K562 (cell line): ENCODE results near the gene RAB7A. TPM values are rescaled to one million over a fixed set of nuclear protein-coding genes. Genes with fewer than 3 reads are reported as not detected.

ENCODE experiments used
- ATAC-seq: fragments of 200-7000 bp; cut with Tn5 transposase; 3 replicates; pipeline ENCODE4 v1.9.1; 2020; ENCODE audit warnings: moderate library complexity
- BruUV-seq: library from RNA; stranded (reverse); fragments of 400-500 nt; replicated peaks from 2 replicates; lab custom pipeline; 2021; lab: Mats Ljungman, UMichigan
- CTCF ChIA-PET: fragments of 300-600 bp; formaldehyde crosslinking; extraction: SDS; loops from one replicate; lab custom pipeline; 2021; ENCODE audit warnings: low intra/inter-chr PET ratio; lab: Yijun Ruan, JAX
- POLR2A ChIA-PET: fragments of 300-600, 350-650 bp; sonication (Branson Sonifier 250); formaldehyde crosslinking; extraction: SDS; loops from one replicate; lab custom pipeline; 2021; ENCODE audit warnings: antibody characterized with exemption, inconsistent platforms; lab: Yijun Ruan, JAX
- DNase-seq, 4 experiments: peaks; one replicate each; pipeline versions ENCODE4 v3.0.0 to v3.0.0-alpha.2; 2011 to 2018; ENCODE audit warnings: low spot score in 3 of 4, mixed read lengths in 3 of 4; ENCODE audit errors: extremely low read depth in 1 of 4
- FAIRE-seq: peaks from 2 replicates; lab custom pipeline; 2011; peaks lifted over from hg19 to GRCh38; lab: Jason Lieb, UNC
- H2AFZ ChIP-seq: 2 replicates; pipeline ENCODE4 v1.6.0; 2011; ENCODE audit warnings: low read depth, low read length, control low read depth, inconsistent platforms
- H3K27ac ChIP-seq: fragments of 200-600 bp; 3 replicates; pipeline ENCODE4 v1.8.0; 2011; ENCODE audit warnings: low read depth, mild to moderate bottlenecking, control low read depth, inconsistent platforms, low read length, moderate library complexity, mixed read lengths; ENCODE audit errors: extremely low read depth
- H3K27me3 ChIP-seq, 2 experiments: fragments of 300-600 bp in 1 of 2; 2 replicates in 1 of 2; 3 replicates in 1 of 2; pipeline versions ENCODE4 v1.6.0 to v1.8.0; 2011; ENCODE audit warnings: inconsistent platforms in 2 of 2, low read length in 2 of 2, mild to moderate bottlenecking in 1 of 2, mixed read lengths in 1 of 2, moderate library complexity in 1 of 2; ENCODE audit not compliant: control insufficient read depth in 2 of 2, insufficient read depth in 2 of 2
- H3K36me3 ChIP-seq: fragments of 300-600 bp; 3 replicates; pipeline ENCODE4 v1.8.0; 2011; ENCODE audit warnings: mild to moderate bottlenecking, low read length, inconsistent platforms; ENCODE audit not compliant: control insufficient read depth, insufficient read depth
- H3K4me1 ChIP-seq, 2 experiments: fragments of 200-600 bp in 1 of 2; replicated peaks in 1 of 2; 2 replicates in 1 of 2; 3 replicates in 1 of 2; pipeline versions ENCODE4 v1.5.1 to v1.8.0; 2011; ENCODE audit warnings: inconsistent platforms in 2 of 2, low read length in 2 of 2, mild to moderate bottlenecking in 1 of 2, mixed read lengths in 1 of 2, moderate library complexity in 1 of 2; ENCODE audit not compliant: control insufficient read depth in 2 of 2, insufficient read depth in 2 of 2
- H3K4me2 ChIP-seq: 2 replicates; pipeline ENCODE4 v1.6.1; 2011; ENCODE audit warnings: low read length, control low read depth, inconsistent platforms, mixed read lengths; ENCODE audit not compliant: insufficient read depth
- H3K4me3 ChIP-seq: fragments of 200-600 bp; sonication (generic), shearing (Covaris generic); 2 replicates; pipeline ENCODE4 v1.5.1; 2016; ENCODE audit warnings: control low read depth, inconsistent platforms
- H3K79me2 ChIP-seq: fragments of 200-600 bp; 3 replicates; pipeline ENCODE4 v1.8.0; 2011; ENCODE audit warnings: low read length, inconsistent platforms; ENCODE audit not compliant: control insufficient read depth, insufficient read depth
- H3K9ac ChIP-seq, 2 experiments: 2 replicates each; pipeline versions ENCODE4 v1.6.0 to v1.6.1; 2011; ENCODE audit warnings: low read depth in 2 of 2, low read length in 2 of 2, control low read depth in 1 of 2, inconsistent platforms in 1 of 2, mild to moderate bottlenecking in 1 of 2, mixed read lengths in 1 of 2; ENCODE audit not compliant: insufficient read depth in 1 of 2
- H3K9me1 ChIP-seq: one replicate; pipeline ENCODE4 v1.6.0; 2011; ENCODE audit warnings: inconsistent platforms, mild to moderate bottlenecking, low read length, moderate library complexity; ENCODE audit not compliant: control insufficient read depth, insufficient read depth
- H3K9me3 ChIP-seq: replicated peaks from 2 replicates; pipeline ENCODE4 v1.5.1; 2011; ENCODE audit warnings: low read depth, low read length, inconsistent platforms; ENCODE audit not compliant: control insufficient read depth, insufficient read depth
- H4K20me1 ChIP-seq: replicated peaks from 2 replicates; pipeline ENCODE4 v1.6.1; 2011; ENCODE audit warnings: low read length, inconsistent platforms, mixed read lengths; ENCODE audit not compliant: control insufficient read depth, insufficient read depth
- CREB1 ChIP-seq, 2 experiments: sonication (generic) in 1 of 2; formaldehyde crosslinking in 1 of 2; IDR thresholded peaks; 2 replicates each; pipeline versions ENCODE4 v1.6.1 to v1.8.0; 2012 to 2022; ENCODE audit warnings: inconsistent platforms in 1 of 2, mild to moderate bottlenecking in 1 of 2, missing genetic modification reagents in 1 of 2, moderate library complexity in 1 of 2
- DPF2 ChIP-seq: fragments of 450-650 bp; IDR thresholded peaks from 2 replicates; pipeline ENCODE4 v1.6.1; 2016
- FOXJ2 ChIP-seq: fragments of 200-800 bp; sonication (Bioruptor generic); IDR thresholded peaks from 2 replicates; pipeline ENCODE4 v1.6.1; 2016; ENCODE audit warnings: missing genetic modification characterization, missing compliant biosample characterization
- HDGF ChIP-seq: fragments of 450-650 bp; IDR thresholded peaks from 2 replicates; pipeline ENCODE4 v1.6.1; 2016
- NR1H2 ChIP-seq: sonication (generic); formaldehyde crosslinking; IDR thresholded peaks from 2 replicates; pipeline ENCODE4 v1.4.0; 2020; ENCODE audit warnings: mild to moderate bottlenecking, missing genetic modification reagents
- PTRF ChIP-seq: fragments of 450-650 bp; IDR thresholded peaks from 2 replicates; pipeline ENCODE4 v1.6.1; 2016; ENCODE audit warnings: mild to moderate bottlenecking, missing genetic modification characterization, missing compliant biosample characterization
- PTTG1 ChIP-seq: fragments of 450-650 bp; IDR thresholded peaks from 2 replicates; pipeline ENCODE4 v1.6.1; 2016; ENCODE audit warnings: low read depth, mild to moderate bottlenecking, missing genetic modification characterization, missing compliant biosample characterization
- SPI1 ChIP-seq: IDR thresholded peaks from 2 replicates; pipeline ENCODE4 v1.6.1; 2011; ENCODE audit warnings: low read depth, low read length, control low read depth, borderline replicate concordance
- SREBF1 ChIP-seq: fragments of 150-350 bp; IDR thresholded peaks from 2 replicates; pipeline ENCODE4 v1.6.1; 2014; ENCODE audit warnings: antibody characterized with exemption, low read depth, low read length, borderline replicate concordance
- STAT5A ChIP-seq: IDR thresholded peaks from 2 replicates; pipeline ENCODE4 v1.6.1; 2012; ENCODE audit warnings: low read length, inconsistent platforms, borderline replicate concordance
- TRIM24 ChIP-seq, 2 experiments: fragments of 450-650 bp; IDR thresholded peaks; 2 replicates each; pipeline ENCODE4 v1.6.1; 2016
- ZBTB8A ChIP-seq: fragments of 450-650 bp; IDR thresholded peaks from 2 replicates; pipeline ENCODE4 v1.6.1; 2018; ENCODE audit warnings: mild to moderate bottlenecking, moderate library complexity; ENCODE audit not compliant: partially characterized antibody
- ZKSCAN8 ChIP-seq: fragments of 200-800 bp; sonication (Bioruptor generic); IDR thresholded peaks from 2 replicates; pipeline ENCODE4 v1.6.1; 2016; ENCODE audit warnings: missing genetic modification characterization, missing compliant biosample characterization
- ZNF583 ChIP-seq: fragments of 250-450 bp; sonication (Bioruptor Pico); IDR thresholded peaks from 2 replicates; pipeline ENCODE4 v1.4.0; 2020
- ZNF707 ChIP-seq: fragments of 250-450 bp; sonication (Bioruptor Pico); conservative IDR thresholded peaks from 2 replicates; pipeline ENCODE4 v1.8.0; 2022; ENCODE audit warnings: inconsistent platforms, mild to moderate bottlenecking, moderate library complexity
- WGBS: fragments of 100-300 bp; shearing (Covaris generic); methylation state at CpG from one replicate; pipeline ENCODE4 v1.1.6; 2016; ENCODE audit warnings: low coverage, mixed read lengths; ENCODE audit not compliant: insufficient coverage; ENCODE audit errors: missing lambda C conversion rate; 5-methylcytosine and 5-hydroxymethylcytosine counted together
- in situ Hi-C: fragments of 300-500 bp; cut with MboI; formaldehyde crosslinking; loops from 4 replicates; pipeline ENCODE4 v1.15.0; 2018; ENCODE audit warnings: inconsistent platforms, mixed read lengths
- intact Hi-C: fragments of 100-400 bp; cut with micrococcal nuclease; formaldehyde crosslinking; loops from 2 replicates; pipeline ENCODE4 v1.14.2; 2022
- polyA plus RNA-seq, 8 experiments: library from polyadenylated mRNA; depleted of rRNA in 4 of 8; stranded (reverse) in 5 of 8; unstranded in 3 of 8; fragments of >200 nt; fragmentation: Nextera tagmentation in 2 of 8; fragmentation: Illumina TruSeq in 1 of 8; extraction: Ambion mirVana in 2 of 8; extraction: Trizol in 1 of 8; gene quantifications; 2 replicates each; pipeline versions ENCODE4 v1.2.1 to v1.2.3, GENCODE V29; 2011 to 2014; ENCODE audit warnings: inconsistent platforms in 1 of 8, missing spikeins in 1 of 8
- total RNA-seq, 7 experiments: library from RNA; depleted of rRNA in 6 of 7; stranded (reverse); fragments of >200 nt in 6 of 7; fragmentation: Illumina TruSeq in 2 of 7; extraction: Trizol in 2 of 7; gene quantifications; 2 replicates each; pipeline versions ENCODE4 v1.2.1 to v1.2.3, GENCODE V29; 2011 to 2021; ENCODE audit warnings: low replicate concordance in 1 of 7
- TF ChIP-seq, protein P1 (sequence below): sonication (generic); formaldehyde crosslinking; IDR thresholded peaks from 2 replicates; pipeline ENCODE4 v1.8.1; 2023; ENCODE audit warnings: mild to moderate bottlenecking, missing genetic modification reagents

RAB7A gene
- total and polyA plus RNA-seq, 9 of the 15 experiments (the other 6 are each of a cell fraction or from before 2014, with no cell fraction given) = 30.9 to 204 (median 72.8) TPM

DNA sequence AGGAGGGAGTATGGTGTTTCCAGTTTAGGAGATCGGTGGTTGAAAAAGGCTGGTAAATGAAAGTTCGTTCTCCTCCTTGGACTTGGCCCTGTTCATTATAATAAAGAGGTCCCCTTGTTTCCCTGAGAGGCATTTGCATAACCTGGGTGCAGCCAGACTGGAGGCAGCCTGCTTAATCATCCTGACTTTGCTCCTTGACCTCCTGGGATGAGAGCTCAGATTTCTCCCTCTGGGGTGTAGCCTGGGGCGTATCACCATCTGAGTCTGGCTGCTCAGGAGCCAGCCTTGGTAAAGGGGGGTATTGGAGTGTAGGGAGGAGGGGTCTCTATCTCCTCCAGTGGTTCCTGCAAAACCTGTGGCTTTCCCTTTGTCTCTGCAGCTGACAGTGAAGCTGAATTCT lies 132.2 kb downstream of the RAB7A start:
- no TSS peak for BruUV-seq
- no peak for FAIRE-seq
- intact Hi-C loops = no loop called here
- WGBS = 32% methylated on average over 3 of the region's 3 CpGs
- Histone ChIP-seq H3K79me2 (no peaks in the 10 kb centered on the region), H3K36me3 (no peaks in the 10 kb centered on the region), H3K9ac (no peak overlapping the region), H3K9me3 (peaks cover 24% of the 10 kb centered on the region), H3K4me2 (no peak overlapping the region), H3K9me1 (no peaks in the 10 kb centered on the region), H2AFZ (no peak overlapping the region), H3K4me1 (no peaks in the 10 kb centered on the region; a peak in 2 of 5 replicates), H3K27ac (no peak overlapping the region), H3K27me3 (no peaks in the 10 kb centered on the region), H4K20me1 (no peaks in the 10 kb centered on the region), H3K4me3 (no peak overlapping the region)
- no peak for ATAC-seq
- no peak for DNase-seq
- TF ChIP-seq PTRF (tag) = no peak
- no peak for TF ChIP-seq NR1H2 (CRISPR knock-in tag)
- no peak for TF ChIP-seq ZKSCAN8
- no peak for TF ChIP-seq SPI1
- no peak for TF ChIP-seq PTTG1 (tag)
- no peak for TF ChIP-seq DPF2
- no peak for TF ChIP-seq CREB1 (IDR thresholded peaks at IDR 0.05)
- no peak for TF ChIP-seq CREB1 (CRISPR knock-in tag; IDR thresholded peaks at IDR 0.05)
- no peak for TF ChIP-seq ZBTB8A
- TF ChIP-seq SREBF1 = no peak
- TF ChIP-seq ZNF707 (CRISPR knock-in tag) = no peak
- no peak for TF ChIP-seq FOXJ2 (tag)
- TF ChIP-seq STAT5A = no peak
- TF ChIP-seq, protein P1, sequence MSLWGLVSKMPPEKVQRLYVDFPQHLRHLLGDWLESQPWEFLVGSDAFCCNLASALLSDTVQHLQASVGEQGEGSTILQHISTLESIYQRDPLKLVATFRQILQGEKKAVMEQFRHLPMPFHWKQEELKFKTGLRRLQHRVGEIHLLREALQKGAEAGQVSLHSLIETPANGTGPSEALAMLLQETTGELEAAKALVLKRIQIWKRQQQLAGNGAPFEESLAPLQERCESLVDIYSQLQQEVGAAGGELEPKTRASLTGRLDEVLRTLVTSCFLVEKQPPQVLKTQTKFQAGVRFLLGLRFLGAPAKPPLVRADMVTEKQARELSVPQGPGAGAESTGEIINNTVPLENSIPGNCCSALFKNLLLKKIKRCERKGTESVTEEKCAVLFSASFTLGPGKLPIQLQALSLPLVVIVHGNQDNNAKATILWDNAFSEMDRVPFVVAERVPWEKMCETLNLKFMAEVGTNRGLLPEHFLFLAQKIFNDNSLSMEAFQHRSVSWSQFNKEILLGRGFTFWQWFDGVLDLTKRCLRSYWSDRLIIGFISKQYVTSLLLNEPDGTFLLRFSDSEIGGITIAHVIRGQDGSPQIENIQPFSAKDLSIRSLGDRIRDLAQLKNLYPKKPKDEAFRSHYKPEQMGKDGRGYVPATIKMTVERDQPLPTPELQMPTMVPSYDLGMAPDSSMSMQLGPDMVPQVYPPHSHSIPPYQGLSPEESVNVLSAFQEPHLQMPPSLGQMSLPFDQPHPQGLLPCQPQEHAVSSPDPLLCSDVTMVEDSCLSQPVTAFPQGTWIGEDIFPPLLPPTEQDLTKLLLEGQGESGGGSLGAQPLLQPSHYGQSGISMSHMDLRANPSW = no peak
- no peak for TF ChIP-seq ZNF583 (CRISPR knock-in tag)
- no peak for TF ChIP-seq TRIM24 (IDR thresholded peaks at IDR 0.05)
- no peak for TF ChIP-seq HDGF
- CTCF ChIA-PET = no interaction called here
- in situ Hi-C loops = no loop called here
- POLR2A ChIA-PET = no interaction called here
